ENCODE measurements around the gene TEX261. TPM values are rescaled to one million over a fixed set of nuclear protein-coding genes. Genes with fewer than 3 reads are reported as not detected.
A peak's percentile ranks its signal among the peaks of the same experiment; 100 is the strongest.
"Not testable (repeated sequence)": the region's sequence is repeated elsewhere in the genome, so short reads cannot be mapped to it uniquely, and the experiment has no call there.

The TEX261 gene
- polyA plus RNA-seq (2012; ENCODE audit: insufficient read depth, insufficient read length, low read depth), result 17.1 TPM

- H3K27me3 ChIP-seq, result no peaks in the 10 kb centered on the region
- no peaks in the 10 kb centered on the region for H3K9me3 ChIP-seq
- TF ChIP-seq CTCF (IDR thresholded peaks at IDR 0.05; ENCODE audit: low read depth, low read length), result peak; percentile 35
- no peaks in the 10 kb centered on the region for H3K4me1 ChIP-seq
- H3K4me3 ChIP-seq (ENCODE audit: low read depth, low read length), result peak within 1 kb of the TSS; percentile 78
- no peaks in the 10 kb centered on the region for H3K36me3 ChIP-seq
- DNase-seq, result peak; percentile 85
Measured at GRCh38 chr2:70994699-70995425, at the start of gene TEX261. Gene TEX261 (minus strand): TSS chr2:70994873. CDS start chr2:70994757, 116 bp downstream.

GRCh38 chr2:71043531-71044407 lies 49.1 kb upstream of the TEX261 start:
- no peak for TF ChIP-seq CTCF (IDR thresholded peaks at IDR 0.05; ENCODE audit: low read depth, low read length)
- DNase-seq, result no peak

GRCh38 chr2:71042287-71042686 lies 47.6 kb upstream of the TEX261 start:
- no peak for TF ChIP-seq CTCF (IDR thresholded peaks at IDR 0.05; ENCODE audit: low read depth, low read length)
- Histone ChIP-seq H3K27me3 (no peaks in the 10 kb centered on the region), H3K9me3 (no peaks in the 10 kb centered on the region), H3K4me1 (no peaks in the 10 kb centered on the region), H3K4me3 (ENCODE audit: low read depth, low read length) (no peak overlapping the region), H3K36me3 (no peaks in the 10 kb centered on the region)
- DNase-seq, result no peak

More at GRCh38 chr2:71043531-71044407, 49.1 kb upstream of the TEX261 start:
- H3K9me3 ChIP-seq, result no peaks in the 10 kb centered on the region
- H3K4me3 ChIP-seq (ENCODE audit: low read depth, low read length), result no peak overlapping the region
- H3K36me3 ChIP-seq, result no peaks in the 10 kb centered on the region
- no peaks in the 10 kb centered on the region for H3K27me3 ChIP-seq
- H3K4me1 ChIP-seq, result no peaks in the 10 kb centered on the region

GRCh38 chr2:71036296-71036695 lies 41.6 kb upstream of the TEX261 start:
- not testable (repeated sequence) for H3K27me3 ChIP-seq; H3K9me3 ChIP-seq; H3K4me1 ChIP-seq; H3K4me3 ChIP-seq (ENCODE audit: low read depth, low read length); DNase-seq; H3K36me3 ChIP-seq

- DNase-seq; H3K27me3 ChIP-seq; H3K9me3 ChIP-seq; H3K36me3 ChIP-seq; H3K4me3 ChIP-seq (ENCODE audit: low read depth, low read length); H3K4me1 ChIP-seq: not testable (repeated sequence)
Measured at GRCh38 chr2:71023553-71024243, 29.0 kb upstream of the TEX261 start.

- DNase-seq; H3K4me3 ChIP-seq (ENCODE audit: low read depth, low read length); H3K27me3 ChIP-seq; H3K36me3 ChIP-seq; H3K9me3 ChIP-seq; H3K4me1 ChIP-seq: not testable (repeated sequence)
Measured at GRCh38 chr2:71021394-71021793, 26.7 kb upstream of the TEX261 start.

- H3K36me3 ChIP-seq; H3K27me3 ChIP-seq; H3K4me1 ChIP-seq; DNase-seq; H3K4me3 ChIP-seq (ENCODE audit: low read depth, low read length); H3K9me3 ChIP-seq: not testable (repeated sequence)
Measured at GRCh38 chr2:71019989-71020388, 25.3 kb upstream of the TEX261 start.
